ENCODE measurements around the gene LIMA1.
A peak's percentile ranks its signal among the peaks of the same experiment; 100 is the strongest.
"Not testable (repeated sequence)": the region's sequence is repeated elsewhere in the genome, so short reads cannot be mapped to it uniquely, and the experiment has no call there.

Gene LIMA1

DNA sequence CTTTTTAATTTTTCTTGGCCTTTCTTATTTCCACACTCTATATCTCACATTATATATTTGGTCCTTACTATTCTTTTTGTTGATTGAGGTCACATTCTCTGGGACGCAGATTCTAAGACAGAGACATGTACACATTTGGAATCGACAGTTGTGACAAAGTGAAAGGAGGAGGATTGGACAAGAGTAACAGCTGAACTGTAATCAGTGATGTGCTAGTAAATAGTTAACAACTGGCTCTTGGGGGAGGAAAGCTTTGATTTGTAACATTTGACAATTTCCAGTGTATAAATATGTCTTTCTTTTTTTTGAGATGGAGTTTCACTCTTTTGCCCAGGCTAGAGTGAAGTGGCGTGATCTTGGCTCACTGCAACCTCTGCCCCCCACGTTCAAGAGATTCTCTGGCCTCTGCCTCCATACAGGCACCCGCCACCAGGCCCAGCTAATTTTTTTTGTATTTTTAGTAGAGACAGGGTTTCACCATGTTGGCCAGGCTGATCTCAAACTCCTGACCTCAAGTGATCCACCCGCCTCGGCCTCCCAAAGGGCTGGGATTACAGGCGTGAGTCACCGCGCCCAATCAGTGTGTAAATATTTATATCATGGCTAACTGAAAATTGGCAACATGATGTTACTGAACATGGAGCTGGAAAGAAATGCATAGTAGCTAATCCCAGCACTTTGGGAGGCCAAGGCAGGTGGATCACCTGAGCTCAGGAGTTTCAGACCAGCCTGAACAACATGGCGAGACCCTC, 28.7 kb upstream of the LIMA1 start:
- not testable (repeated sequence) for ATAC-seq

DNA sequence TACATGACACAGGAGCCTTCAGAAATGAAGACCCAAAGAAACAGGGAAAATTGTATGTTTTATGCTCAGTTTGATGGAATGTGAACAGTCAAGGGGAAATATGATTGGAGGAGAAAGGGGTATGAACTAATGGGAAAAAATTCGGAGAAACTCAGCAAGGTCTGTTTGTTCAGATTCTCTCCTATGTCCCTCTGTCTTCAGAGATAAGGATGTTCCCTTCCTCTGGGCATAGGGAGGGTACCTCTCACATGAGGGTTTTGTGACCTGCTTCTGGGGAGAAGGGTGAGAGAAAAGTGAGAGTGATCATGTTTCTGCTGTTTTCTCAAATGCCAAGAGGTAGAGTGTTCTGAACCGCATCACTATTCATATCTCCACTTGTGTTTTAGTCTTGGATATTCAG, 26.6 kb upstream of the LIMA1 start:
- TF ChIP-seq ZNF8 (CRISPR knock-in tag; IDR thresholded peaks at IDR 0.05) (no peak), TOX (CRISPR knock-in tag; IDR thresholded peaks at IDR 0.05; ENCODE audit: borderline replicate concordance) (no peak), BACH2 (CRISPR knock-in tag; IDR thresholded peaks at IDR 0.05; ENCODE audit: borderline replicate concordance) (no peak)
- TF ChIP-seq, protein P1, sequence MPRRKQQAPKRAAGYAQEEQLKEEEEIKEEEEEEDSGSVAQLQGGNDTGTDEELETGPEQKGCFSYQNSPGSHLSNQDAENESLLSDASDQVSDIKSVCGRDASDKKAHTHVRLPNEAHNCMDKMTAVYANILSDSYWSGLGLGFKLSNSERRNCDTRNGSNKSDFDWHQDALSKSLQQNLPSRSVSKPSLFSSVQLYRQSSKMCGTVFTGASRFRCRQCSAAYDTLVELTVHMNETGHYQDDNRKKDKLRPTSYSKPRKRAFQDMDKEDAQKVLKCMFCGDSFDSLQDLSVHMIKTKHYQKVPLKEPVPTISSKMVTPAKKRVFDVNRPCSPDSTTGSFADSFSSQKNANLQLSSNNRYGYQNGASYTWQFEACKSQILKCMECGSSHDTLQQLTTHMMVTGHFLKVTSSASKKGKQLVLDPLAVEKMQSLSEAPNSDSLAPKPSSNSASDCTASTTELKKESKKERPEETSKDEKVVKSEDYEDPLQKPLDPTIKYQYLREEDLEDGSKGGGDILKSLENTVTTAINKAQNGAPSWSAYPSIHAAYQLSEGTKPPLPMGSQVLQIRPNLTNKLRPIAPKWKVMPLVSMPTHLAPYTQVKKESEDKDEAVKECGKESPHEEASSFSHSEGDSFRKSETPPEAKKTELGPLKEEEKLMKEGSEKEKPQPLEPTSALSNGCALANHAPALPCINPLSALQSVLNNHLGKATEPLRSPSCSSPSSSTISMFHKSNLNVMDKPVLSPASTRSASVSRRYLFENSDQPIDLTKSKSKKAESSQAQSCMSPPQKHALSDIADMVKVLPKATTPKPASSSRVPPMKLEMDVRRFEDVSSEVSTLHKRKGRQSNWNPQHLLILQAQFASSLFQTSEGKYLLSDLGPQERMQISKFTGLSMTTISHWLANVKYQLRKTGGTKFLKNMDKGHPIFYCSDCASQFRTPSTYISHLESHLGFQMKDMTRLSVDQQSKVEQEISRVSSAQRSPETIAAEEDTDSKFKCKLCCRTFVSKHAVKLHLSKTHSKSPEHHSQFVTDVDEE (CRISPR knock-in tag; IDR thresholded peaks at IDR 0.05), result no peak
- TF ChIP-seq, protein P2, sequence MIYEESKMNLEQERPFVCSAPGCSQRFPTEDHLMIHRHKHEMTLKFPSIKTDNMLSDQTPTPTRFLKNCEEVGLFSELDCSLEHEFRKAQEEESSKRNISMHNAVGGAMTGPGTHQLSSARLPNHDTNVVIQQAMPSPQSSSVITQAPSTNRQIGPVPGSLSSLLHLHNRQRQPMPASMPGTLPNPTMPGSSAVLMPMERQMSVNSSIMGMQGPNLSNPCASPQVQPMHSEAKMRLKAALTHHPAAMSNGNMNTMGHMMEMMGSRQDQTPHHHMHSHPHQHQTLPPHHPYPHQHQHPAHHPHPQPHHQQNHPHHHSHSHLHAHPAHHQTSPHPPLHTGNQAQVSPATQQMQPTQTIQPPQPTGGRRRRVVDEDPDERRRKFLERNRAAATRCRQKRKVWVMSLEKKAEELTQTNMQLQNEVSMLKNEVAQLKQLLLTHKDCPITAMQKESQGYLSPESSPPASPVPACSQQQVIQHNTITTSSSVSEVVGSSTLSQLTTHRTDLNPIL (CRISPR knock-in tag; IDR thresholded peaks at IDR 0.05; ENCODE audit: low read depth), result no peak
- ATAC-seq, result no peak

DNA sequence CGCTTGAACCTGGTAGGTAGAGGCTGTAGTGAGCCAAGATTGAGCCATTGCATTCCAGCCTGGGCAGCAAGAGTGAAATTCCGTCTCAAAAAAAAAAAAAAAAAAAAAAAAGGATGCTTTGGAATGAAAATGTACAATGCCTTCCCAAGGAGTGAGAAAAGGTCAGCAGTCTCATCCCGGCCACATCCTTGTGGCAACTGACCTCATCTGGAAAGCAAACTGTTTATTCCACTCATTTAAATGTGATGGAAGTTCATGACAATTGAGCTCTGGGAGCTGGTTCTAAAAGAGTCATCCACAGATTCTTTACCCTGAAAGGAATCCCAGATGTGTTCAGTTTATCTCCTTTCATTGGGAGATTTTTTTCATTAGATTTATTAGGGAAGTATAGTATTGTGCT, 19.4 kb upstream of the LIMA1 start:
- peak; percentile 44; the same call in 2 of the 3 replicates for ATAC-seq

DNA sequence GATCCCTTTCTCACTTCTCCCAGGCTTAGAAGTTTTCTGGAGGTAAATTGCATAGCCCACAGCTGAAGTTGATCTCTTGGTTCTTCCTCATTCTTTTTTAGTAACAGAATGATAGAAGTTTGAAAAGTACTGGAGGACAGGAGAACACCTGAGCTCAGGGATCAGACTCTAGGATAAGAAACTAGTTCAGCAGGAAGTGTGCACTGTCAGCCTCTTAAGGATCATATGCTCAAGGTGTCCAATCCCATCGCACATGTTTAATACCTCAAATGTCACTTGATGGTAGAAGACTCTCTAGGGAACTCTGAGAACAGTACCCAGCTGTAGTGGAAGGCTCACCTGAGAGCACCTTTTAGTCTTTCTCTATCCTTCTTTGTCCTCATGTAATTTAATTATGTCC, 14.7 kb upstream of the LIMA1 start:
- ATAC-seq, result no peak
- TF ChIP-seq ZC3H10 (CRISPR knock-in tag; IDR thresholded peaks at IDR 0.05), result no peak

More for the DNA sequence above, 19.4 kb upstream of the LIMA1 start:
- no peak for TF ChIP-seq ZNF8 (CRISPR knock-in tag; IDR thresholded peaks at IDR 0.05)

DNA sequence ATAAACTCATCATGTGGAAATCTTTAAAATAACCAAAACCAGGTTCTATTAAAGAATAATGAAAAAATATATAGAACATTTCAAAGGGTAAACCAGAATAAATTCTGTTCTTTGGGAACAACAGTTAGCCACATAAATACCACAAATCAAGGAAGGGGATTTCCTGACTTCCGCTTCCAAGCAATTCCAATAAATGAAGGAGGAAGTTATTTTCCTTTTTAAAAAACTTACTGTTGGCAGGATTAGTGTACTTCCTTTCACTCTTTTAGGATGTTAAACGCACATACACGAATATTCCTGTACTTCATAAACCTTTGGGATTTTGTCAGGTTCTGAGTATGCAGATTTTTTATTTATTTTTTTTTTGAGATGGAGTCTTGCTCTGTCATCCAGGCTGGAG, 13.7 kb upstream of the LIMA1 start:
- ATAC-seq, result no peak
- TF ChIP-seq OSR1 (CRISPR knock-in tag; IDR thresholded peaks at IDR 0.05), result no peak
- no peak for TF ChIP-seq CSDC2 (CRISPR knock-in tag; IDR thresholded peaks at IDR 0.05)
- no peak for TF ChIP-seq GLIS3 (CRISPR knock-in tag; IDR thresholded peaks at IDR 0.05)
- TF ChIP-seq, protein P3, sequence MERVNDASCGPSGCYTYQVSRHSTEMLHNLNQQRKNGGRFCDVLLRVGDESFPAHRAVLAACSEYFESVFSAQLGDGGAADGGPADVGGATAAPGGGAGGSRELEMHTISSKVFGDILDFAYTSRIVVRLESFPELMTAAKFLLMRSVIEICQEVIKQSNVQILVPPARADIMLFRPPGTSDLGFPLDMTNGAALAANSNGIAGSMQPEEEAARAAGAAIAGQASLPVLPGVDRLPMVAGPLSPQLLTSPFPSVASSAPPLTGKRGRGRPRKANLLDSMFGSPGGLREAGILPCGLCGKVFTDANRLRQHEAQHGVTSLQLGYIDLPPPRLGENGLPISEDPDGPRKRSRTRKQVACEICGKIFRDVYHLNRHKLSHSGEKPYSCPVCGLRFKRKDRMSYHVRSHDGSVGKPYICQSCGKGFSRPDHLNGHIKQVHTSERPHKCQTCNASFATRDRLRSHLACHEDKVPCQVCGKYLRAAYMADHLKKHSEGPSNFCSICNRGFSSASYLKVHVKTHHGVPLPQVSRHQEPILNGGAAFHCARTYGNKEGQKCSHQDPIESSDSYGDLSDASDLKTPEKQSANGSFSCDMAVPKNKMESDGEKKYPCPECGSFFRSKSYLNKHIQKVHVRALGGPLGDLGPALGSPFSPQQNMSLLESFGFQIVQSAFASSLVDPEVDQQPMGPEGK (CRISPR knock-in tag; IDR thresholded peaks at IDR 0.05; ENCODE audit: borderline replicate concordance), result no peak
- TF ChIP-seq ZNF70 (CRISPR knock-in tag; IDR thresholded peaks at IDR 0.05), result no peak
- TF ChIP-seq, protein P1 (CRISPR knock-in tag; IDR thresholded peaks at IDR 0.05), result no peak

DNA sequence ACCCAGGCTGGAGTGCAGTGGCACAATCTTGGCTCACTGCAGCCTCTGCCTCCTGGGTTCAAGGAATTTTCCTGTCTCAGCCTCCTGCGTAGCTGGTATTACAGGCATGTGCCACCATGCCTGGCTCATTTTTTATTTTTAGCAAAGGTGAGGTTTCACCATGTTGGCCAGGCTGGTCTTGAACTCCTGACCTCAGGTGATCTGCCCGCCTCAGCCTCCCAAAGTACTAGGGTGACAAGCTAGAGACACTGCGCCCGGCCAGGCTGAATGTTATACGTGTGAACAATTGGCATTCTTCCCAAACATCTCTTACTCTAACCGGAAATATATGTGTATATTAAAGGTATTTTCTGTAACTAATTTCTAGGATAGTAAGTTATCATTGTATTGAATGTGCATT, 13.2 kb upstream of the LIMA1 start:
- no peak for ATAC-seq
- TF ChIP-seq ARNTL (CRISPR knock-in tag; IDR thresholded peaks at IDR 0.05; ENCODE audit: borderline replicate concordance, low read depth), result no peak
- TF ChIP-seq ZFP3 (CRISPR knock-in tag; IDR thresholded peaks at IDR 0.05), result no peak
- TF ChIP-seq, protein P4, sequence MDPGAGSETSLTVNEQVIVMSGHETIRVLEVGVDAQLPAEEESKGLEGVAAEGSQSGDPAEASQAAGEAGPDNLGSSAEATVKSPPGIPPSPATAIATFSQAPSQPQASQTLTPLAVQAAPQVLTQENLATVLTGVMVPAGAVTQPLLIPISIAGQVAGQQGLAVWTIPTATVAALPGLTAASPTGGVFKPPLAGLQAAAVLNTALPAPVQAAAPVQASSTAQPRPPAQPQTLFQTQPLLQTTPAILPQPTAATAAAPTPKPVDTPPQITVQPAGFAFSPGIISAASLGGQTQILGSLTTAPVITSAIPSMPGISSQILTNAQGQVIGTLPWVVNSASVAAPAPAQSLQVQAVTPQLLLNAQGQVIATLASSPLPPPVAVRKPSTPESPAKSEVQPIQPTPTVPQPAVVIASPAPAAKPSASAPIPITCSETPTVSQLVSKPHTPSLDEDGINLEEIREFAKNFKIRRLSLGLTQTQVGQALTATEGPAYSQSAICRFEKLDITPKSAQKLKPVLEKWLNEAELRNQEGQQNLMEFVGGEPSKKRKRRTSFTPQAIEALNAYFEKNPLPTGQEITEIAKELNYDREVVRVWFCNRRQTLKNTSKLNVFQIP (CRISPR knock-in tag; IDR thresholded peaks at IDR 0.05; ENCODE audit: borderline replicate concordance, low read depth), result no peak
- no peak for TF ChIP-seq ISL1 (CRISPR knock-in tag; IDR thresholded peaks at IDR 0.05)
- TF ChIP-seq ZFP30 (CRISPR knock-in tag; IDR thresholded peaks at IDR 0.05), result no peak
- TF ChIP-seq TOX (CRISPR knock-in tag; IDR thresholded peaks at IDR 0.05; ENCODE audit: borderline replicate concordance), result no peak
- TF ChIP-seq, protein P5, sequence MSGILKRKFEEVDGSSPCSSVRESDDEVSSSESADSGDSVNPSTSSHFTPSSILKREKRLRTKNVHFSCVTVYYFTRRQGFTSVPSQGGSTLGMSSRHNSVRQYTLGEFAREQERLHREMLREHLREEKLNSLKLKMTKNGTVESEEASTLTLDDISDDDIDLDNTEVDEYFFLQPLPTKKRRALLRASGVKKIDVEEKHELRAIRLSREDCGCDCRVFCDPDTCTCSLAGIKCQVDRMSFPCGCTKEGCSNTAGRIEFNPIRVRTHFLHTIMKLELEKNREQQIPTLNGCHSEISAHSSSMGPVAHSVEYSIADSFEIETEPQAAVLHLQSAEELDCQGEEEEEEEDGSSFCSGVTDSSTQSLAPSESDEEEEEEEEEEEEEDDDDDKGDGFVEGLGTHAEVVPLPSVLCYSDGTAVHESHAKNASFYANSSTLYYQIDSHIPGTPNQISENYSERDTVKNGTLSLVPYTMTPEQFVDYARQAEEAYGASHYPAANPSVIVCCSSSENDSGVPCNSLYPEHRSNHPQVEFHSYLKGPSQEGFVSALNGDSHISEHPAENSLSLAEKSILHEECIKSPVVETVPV (CRISPR knock-in tag; IDR thresholded peaks at IDR 0.05), result no peak
- TF ChIP-seq ZNF8 (CRISPR knock-in tag; IDR thresholded peaks at IDR 0.05), result no peak
- no peak for TF ChIP-seq ZC3H10 (CRISPR knock-in tag; IDR thresholded peaks at IDR 0.05)
